Activated CD4-positive, alpha-beta memory T cell treated with anti-CD3 and anti-CD28 coated beads, Interleukin-2, amount 10 ng/mL, durations not matched to agents 7 days and 5 days (primary cell): ENCODE measurements around the gene PRKCA. TPM values are rescaled to one million over a fixed set of nuclear protein-coding genes. Genes with fewer than 3 reads are reported as not detected.
A peak's percentile ranks its signal among the peaks of the same experiment; 100 is the strongest.

Experiments used
- CTCF ChIA-PET: fragments of 350-600 bp; sonication (Branson Sonifier 250); formaldehyde crosslinking; loops from one replicate; lab custom pipeline; 2021; ENCODE audit warnings: antibody characterized with exemption, inconsistent platforms; lab: Charles Lee
- POLR2A ChIA-PET: fragments of 350-600 bp; sonication (Branson Sonifier 250); formaldehyde crosslinking; loops from one replicate; lab custom pipeline; 2021; ENCODE audit warnings: antibody characterized with exemption; lab: Charles Lee
- DNase-seq: peaks from one replicate; pipeline ENCODE4 v3.0.0-alpha.2; 2020
- H3K27ac Mint-ChIP-seq: one replicate; pipeline ENCODE4 v1.8.0; 2021; ENCODE audit warnings: mild to moderate bottlenecking, mixed read lengths
- H3K27me3 Mint-ChIP-seq: one replicate; pipeline ENCODE4 v1.8.0; 2021; ENCODE audit warnings: mixed read lengths
- H3K36me3 Mint-ChIP-seq: one replicate; pipeline ENCODE4 v1.8.0; 2021; ENCODE audit warnings: low read depth, mixed read lengths
- H3K4me1 Mint-ChIP-seq: one replicate; pipeline ENCODE4 v1.8.0; 2021; ENCODE audit warnings: mixed read lengths
- H3K4me3 Mint-ChIP-seq: one replicate; pipeline ENCODE4 v1.8.0; 2021; ENCODE audit warnings: mild to moderate bottlenecking, mixed read lengths
- H3K9me3 Mint-ChIP-seq: one replicate; pipeline ENCODE4 v1.8.0; 2021; ENCODE audit warnings: mixed read lengths
- total RNA-seq, 2 experiments: library from RNA; stranded (reverse); gene quantifications; one replicate each; pipeline ENCODE4 v1.2.3, GENCODE V29; 2021

PRKCA gene
- total RNA-seq, 2 experiments from 2014 or later = 57.6 to 61.3 TPM

DNA sequence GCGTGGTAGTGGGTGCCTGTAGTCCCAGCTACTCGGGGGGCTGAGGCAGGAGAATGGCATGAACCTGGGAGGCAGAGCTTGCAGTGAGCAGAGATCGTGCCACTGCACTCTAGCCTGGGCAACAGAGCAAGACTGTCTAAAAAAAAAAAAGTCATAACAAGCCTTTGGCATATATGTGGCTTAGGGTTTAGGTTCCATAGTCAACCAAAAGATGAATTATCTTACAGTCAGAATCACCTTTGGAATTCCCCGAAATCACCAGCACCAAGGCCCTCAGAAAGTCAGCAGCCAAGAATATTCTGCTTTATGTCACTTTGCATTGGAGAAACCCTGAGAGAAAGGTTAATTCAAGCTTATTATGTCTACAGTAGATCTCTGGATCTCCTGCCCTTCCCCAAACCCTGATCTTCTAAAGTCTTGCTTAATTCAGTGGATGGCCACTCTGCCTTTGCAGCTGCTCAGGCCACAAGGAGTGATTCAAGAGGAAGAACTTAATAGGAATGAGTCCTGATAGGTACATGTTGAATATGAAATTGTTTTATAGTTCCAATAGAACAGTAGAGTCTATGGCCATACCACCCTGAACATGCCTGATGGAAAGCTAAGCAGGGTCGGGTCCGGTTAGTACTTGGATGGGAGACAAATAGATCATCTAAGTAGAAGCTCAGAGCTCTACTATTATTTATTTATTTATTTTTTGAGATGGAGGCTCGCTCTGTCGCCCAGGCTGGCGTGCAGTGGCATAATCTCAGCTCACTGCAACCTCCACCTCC is 336.5 kb downstream of the PRKCA start:
- peaks cover 22% of the 10 kb centered on the region for H3K4me1 Mint-ChIP-seq
- H3K27me3 Mint-ChIP-seq = no peaks in the 10 kb centered on the region
- H3K36me3 Mint-ChIP-seq = peaks cover 31% of the 10 kb centered on the region
- CTCF ChIA-PET = interaction anchor here (1.1 kb wide), 1 partner anchor 76 kb away, joined by 3 read pairs; no protein-coding TSS in a partner anchor
- no peak overlapping the region for H3K4me3 Mint-ChIP-seq
- no peak for DNase-seq
- POLR2A ChIA-PET = interaction anchor here (1.1 to 1.4 kb wide), 2 partner anchors 9 to 11 kb away, joined by 3 read pairs; no protein-coding TSS in a partner anchor
- H3K27ac Mint-ChIP-seq = no peak overlapping the region
- peaks cover 2% of the 10 kb centered on the region for H3K9me3 Mint-ChIP-seq

- no peaks in the 10 kb centered on the region for H3K4me1 Mint-ChIP-seq
- peaks cover 2% of the 10 kb centered on the region for H3K9me3 Mint-ChIP-seq
- H3K27me3 Mint-ChIP-seq = no peaks in the 10 kb centered on the region
- POLR2A ChIA-PET = interaction anchor here (0.5 kb wide), 1 partner anchor 138 kb away, joined by 3 read pairs; no protein-coding TSS in a partner anchor
- peaks cover 32% of the 10 kb centered on the region for H3K36me3 Mint-ChIP-seq
- CTCF ChIA-PET = no interaction called here
- H3K4me3 Mint-ChIP-seq = no peak overlapping the region
- no peak for DNase-seq
- no peak overlapping the region for H3K27ac Mint-ChIP-seq
These were observed 341.6 kb downstream of the PRKCA start for GRCh38 chr17:66643815-66644710.

GRCh38 chr17:66645259-66645658 is 342.8 kb downstream of the PRKCA start:
- POLR2A ChIA-PET = no interaction called here
- Mint-ChIP-seq H3K27ac (no peak overlapping the region), H3K4me3 (no peak overlapping the region), H3K4me1 (peaks cover 11% of the 10 kb centered on the region), H3K27me3 (no peaks in the 10 kb centered on the region), H3K9me3 (peaks cover under 1% of the 10 kb centered on the region), H3K36me3 (peaks cover 31% of the 10 kb centered on the region)
- CTCF ChIA-PET = no interaction called here
- no peak for DNase-seq

GRCh38 chr17:66647391-66647983 is 345.1 kb downstream of the PRKCA start:
- Mint-ChIP-seq H3K27me3 (no peaks in the 10 kb centered on the region), H3K27ac (no peak overlapping the region), H3K36me3 (peaks cover 33% of the 10 kb centered on the region), H3K9me3 (no peaks in the 10 kb centered on the region), H3K4me3 (no peak overlapping the region), H3K4me1 (peaks cover 26% of the 10 kb centered on the region)
- ChIA-PET POLR2A (no interaction called here), CTCF (no interaction called here)
- no peak for DNase-seq

DNA sequence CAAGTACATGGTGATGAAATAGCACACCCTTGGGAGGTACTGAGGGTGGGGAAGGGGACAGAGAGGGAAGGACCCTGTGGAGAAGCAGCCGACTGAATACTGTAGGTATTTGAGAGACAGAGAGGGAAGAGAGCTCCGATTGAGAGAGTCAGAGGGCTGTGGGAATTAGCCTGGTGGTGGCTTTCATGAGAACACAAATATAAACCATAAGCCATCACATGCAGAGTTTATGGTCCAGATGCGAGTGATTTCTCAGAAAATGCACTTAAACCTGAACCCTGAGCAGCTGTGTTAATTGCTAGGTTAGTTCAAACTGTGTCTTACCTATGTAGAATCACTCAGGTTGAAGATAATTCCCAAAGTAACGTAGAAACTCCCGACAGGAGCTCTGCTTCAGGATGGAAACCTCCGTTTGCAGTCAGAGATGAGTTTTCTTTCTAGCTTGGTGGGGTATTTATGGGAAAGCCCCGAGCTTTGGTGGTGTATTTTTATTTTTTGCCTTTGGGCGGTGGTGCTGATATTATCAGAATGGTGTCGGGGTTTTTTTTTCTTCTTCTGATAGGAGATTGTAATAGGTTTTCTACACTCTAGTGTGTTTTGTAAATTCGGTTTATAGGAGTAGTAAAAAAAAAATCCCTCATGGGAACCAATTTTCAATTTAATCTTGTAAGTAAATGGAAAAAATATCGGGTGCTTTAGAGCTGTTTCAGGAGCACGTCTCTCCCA is 347.6 kb downstream of the PRKCA start:
- Mint-ChIP-seq H3K4me3 (no peak overlapping the region), H3K27me3 (no peaks in the 10 kb centered on the region), H3K4me1 (peaks cover 41% of the 10 kb centered on the region), H3K9me3 (no peaks in the 10 kb centered on the region), H3K36me3 (peaks cover 49% of the 10 kb centered on the region), H3K27ac (no peak overlapping the region)
- no peak for DNase-seq
- ChIA-PET POLR2A (interaction anchor here (1.2 to 1.3 kb wide), 2 partner anchors 11 to 64 kb away, joined by 3 read pairs; no protein-coding TSS in a partner anchor), CTCF (interaction anchor here (1.2 kb wide), 1 partner anchor 68 kb away, joined by 3 read pairs; no protein-coding TSS in a partner anchor)

- ChIA-PET CTCF (interaction anchor here (1.2 kb wide), 1 partner anchor 67 kb away, joined by 3 read pairs; no protein-coding TSS in a partner anchor), POLR2A (interaction anchor here (1.2 to 1.3 kb wide), 2 partner anchors 11 to 63 kb away, joined by 3 read pairs; no protein-coding TSS in a partner anchor)
- Mint-ChIP-seq H3K4me3 (no peak overlapping the region), H3K9me3 (peaks cover 2% of the 10 kb centered on the region), H3K27me3 (no peaks in the 10 kb centered on the region), H3K36me3 (peaks cover 50% of the 10 kb centered on the region), H3K27ac (no peak overlapping the region), H3K4me1 (peaks cover 46% of the 10 kb centered on the region)
- DNase-seq = no peak
These were observed 348.1 kb downstream of the PRKCA start for GRCh38 chr17:66650544-66650877.

- CTCF ChIA-PET = interaction anchor here (0.7 to 1.1 kb wide), 2 partner anchors 9 to 1097 kb away, joined by 3 read pairs; no protein-coding TSS in a partner anchor
- DNase-seq = peak; percentile 36
- Mint-ChIP-seq H3K27ac (peak overlapping the region; percentile 16), H3K9me3 (peaks cover 10% of the 10 kb centered on the region), H3K27me3 (no peaks in the 10 kb centered on the region), H3K4me3 (no peak overlapping the region), H3K36me3 (peaks cover 69% of the 10 kb centered on the region), H3K4me1 (peaks cover 52% of the 10 kb centered on the region)
- POLR2A ChIA-PET = no interaction called here
These were observed 350.6 kb downstream of the PRKCA start for GRCh38 chr17:66652840-66653507.

- ChIA-PET CTCF (interaction anchor here (0.5 kb wide), 1 partner anchor 36 kb away, joined by 3 read pairs; no protein-coding TSS in a partner anchor), POLR2A (no interaction called here)
- Mint-ChIP-seq H3K27me3 (no peaks in the 10 kb centered on the region), H3K36me3 (peaks cover 78% of the 10 kb centered on the region), H3K9me3 (peaks cover 17% of the 10 kb centered on the region), H3K4me1 (peaks cover 52% of the 10 kb centered on the region), H3K27ac (no peak overlapping the region), H3K4me3 (no peak overlapping the region)
- no peak for DNase-seq
These were observed 351.8 kb downstream of the PRKCA start for GRCh38 chr17:66654106-66654740.

GRCh38 chr17:66654764-66655163 is 352.4 kb downstream of the PRKCA start:
- ChIA-PET POLR2A (no interaction called here), CTCF (interaction anchor here (0.5 kb wide), 1 partner anchor 36 kb away, joined by 3 read pairs; no protein-coding TSS in a partner anchor)
- no peak overlapping the region for H3K27ac Mint-ChIP-seq
- H3K27me3 Mint-ChIP-seq = no peaks in the 10 kb centered on the region
- peaks cover 48% of the 10 kb centered on the region for H3K4me1 Mint-ChIP-seq
- peaks cover 17% of the 10 kb centered on the region for H3K9me3 Mint-ChIP-seq
- no peak for DNase-seq
- H3K36me3 Mint-ChIP-seq = peaks cover 75% of the 10 kb centered on the region
- H3K4me3 Mint-ChIP-seq = no peak overlapping the region

DNA sequence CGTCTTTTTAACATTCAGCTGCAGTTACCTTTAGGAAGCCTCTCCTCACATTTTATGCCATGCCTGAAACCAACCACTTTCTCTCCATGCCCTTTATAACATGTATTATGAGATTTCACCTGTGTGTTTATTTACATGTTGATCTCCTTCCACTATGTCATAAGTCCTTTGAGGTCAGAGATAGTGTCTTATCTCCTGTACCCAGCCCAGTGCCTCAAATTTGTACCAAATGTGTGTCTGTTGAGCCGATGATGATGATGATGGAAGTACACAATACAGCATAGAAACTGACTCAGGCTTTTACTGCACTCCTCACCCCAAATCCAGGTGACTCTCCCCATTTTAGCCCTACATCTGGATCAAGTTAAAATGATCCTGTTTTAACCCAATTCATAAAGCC is 353.0 kb downstream of the PRKCA start:
- Mint-ChIP-seq H3K4me1 (peaks cover 43% of the 10 kb centered on the region), H3K27me3 (no peaks in the 10 kb centered on the region), H3K27ac (no peak overlapping the region), H3K36me3 (peaks cover 75% of the 10 kb centered on the region), H3K9me3 (peaks cover 17% of the 10 kb centered on the region), H3K4me3 (no peak overlapping the region)
- ChIA-PET CTCF (no interaction called here), POLR2A (no interaction called here)
- DNase-seq = no peak

DNA sequence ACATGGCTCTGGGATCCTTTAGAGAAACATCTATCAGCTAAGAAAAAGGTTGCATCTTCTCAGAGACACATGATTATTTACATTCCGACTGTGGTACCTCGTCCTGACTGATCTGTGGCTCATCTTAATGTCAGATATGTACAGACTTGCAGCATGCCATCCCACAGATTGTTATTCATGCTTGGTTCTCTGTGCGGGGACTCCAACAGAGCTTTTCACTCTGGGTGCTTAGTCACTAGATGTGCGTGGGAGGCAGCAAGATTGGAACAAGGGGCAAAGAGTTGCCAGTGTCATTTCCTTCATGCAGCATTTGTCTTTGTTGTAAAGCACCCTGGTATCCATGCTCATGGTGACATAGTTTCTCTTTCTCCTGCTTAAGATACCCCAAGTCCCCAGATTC is 353.4 kb downstream of the PRKCA start:
- CTCF ChIA-PET = no interaction called here
- H3K9me3 Mint-ChIP-seq = peaks cover 17% of the 10 kb centered on the region
- no peak overlapping the region for H3K27ac Mint-ChIP-seq
- POLR2A ChIA-PET = no interaction called here
- H3K36me3 Mint-ChIP-seq = peaks cover 73% of the 10 kb centered on the region
- no peaks in the 10 kb centered on the region for H3K27me3 Mint-ChIP-seq
- H3K4me3 Mint-ChIP-seq = no peak overlapping the region
- no peak for DNase-seq
- peaks cover 40% of the 10 kb centered on the region for H3K4me1 Mint-ChIP-seq
